ENCODE measurements around the gene SECISBP2L.

SECISBP2L gene, protein sequence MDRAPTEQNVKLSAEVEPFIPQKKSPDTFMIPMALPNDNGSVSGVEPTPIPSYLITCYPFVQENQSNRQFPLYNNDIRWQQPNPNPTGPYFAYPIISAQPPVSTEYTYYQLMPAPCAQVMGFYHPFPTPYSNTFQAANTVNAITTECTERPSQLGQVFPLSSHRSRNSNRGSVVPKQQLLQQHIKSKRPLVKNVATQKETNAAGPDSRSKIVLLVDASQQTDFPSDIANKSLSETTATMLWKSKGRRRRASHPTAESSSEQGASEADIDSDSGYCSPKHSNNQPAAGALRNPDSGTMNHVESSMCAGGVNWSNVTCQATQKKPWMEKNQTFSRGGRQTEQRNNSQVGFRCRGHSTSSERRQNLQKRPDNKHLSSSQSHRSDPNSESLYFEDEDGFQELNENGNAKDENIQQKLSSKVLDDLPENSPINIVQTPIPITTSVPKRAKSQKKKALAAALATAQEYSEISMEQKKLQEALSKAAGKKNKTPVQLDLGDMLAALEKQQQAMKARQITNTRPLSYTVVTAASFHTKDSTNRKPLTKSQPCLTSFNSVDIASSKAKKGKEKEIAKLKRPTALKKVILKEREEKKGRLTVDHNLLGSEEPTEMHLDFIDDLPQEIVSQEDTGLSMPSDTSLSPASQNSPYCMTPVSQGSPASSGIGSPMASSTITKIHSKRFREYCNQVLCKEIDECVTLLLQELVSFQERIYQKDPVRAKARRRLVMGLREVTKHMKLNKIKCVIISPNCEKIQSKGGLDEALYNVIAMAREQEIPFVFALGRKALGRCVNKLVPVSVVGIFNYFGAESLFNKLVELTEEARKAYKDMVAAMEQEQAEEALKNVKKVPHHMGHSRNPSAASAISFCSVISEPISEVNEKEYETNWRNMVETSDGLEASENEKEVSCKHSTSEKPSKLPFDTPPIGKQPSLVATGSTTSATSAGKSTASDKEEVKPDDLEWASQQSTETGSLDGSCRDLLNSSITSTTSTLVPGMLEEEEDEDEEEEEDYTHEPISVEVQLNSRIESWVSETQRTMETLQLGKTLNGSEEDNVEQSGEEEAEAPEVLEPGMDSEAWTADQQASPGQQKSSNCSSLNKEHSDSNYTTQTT

DNA sequence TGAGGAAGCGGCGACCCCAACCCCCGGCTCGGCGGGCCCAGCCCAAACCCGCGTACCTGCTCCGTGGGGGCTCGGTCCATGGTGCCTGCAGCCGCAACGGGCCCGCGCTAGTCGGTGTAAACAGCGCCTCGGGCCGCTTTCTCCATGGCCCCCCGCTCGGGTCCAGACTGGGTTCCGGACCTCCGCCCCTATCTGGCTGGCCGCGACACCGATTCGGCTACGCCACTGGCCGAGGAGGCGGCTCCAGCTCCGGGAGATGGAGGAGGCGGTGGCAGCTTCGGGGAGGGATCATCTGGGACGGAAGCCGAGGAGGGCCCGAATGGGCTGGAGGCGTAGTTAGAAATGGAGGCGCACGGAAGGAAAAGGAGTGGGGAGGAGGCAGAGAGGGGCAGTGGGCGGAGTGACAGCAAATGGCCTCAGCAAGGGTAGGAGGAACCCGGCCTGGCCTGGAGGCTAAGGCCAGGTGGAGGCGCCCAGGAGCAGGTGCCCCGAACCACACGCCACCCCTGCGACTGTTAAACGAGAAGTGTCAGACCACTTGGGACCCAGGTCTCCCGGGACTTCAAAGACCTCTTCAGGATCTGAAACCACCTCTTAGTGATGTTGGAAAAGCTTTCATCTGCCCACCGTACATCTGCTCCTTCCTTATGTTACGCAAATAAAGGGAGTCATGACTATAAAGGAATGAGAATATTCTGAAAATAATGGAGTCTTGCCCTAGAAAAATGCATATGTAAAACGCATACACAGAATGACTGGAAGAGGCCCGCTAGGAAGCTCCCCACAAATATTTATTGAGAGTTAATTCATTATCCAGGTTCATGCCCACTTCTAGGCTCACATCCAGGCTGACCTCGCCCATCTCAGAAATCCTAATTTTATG is at the start of gene SECISBP2L:
TSS of gene SECISBP2L (minus strand) at position 227 of the 883 bp plus-strand sequence. CDS start at position 80, 147 bp downstream.
- TF ChIP-seq, protein P1, sequence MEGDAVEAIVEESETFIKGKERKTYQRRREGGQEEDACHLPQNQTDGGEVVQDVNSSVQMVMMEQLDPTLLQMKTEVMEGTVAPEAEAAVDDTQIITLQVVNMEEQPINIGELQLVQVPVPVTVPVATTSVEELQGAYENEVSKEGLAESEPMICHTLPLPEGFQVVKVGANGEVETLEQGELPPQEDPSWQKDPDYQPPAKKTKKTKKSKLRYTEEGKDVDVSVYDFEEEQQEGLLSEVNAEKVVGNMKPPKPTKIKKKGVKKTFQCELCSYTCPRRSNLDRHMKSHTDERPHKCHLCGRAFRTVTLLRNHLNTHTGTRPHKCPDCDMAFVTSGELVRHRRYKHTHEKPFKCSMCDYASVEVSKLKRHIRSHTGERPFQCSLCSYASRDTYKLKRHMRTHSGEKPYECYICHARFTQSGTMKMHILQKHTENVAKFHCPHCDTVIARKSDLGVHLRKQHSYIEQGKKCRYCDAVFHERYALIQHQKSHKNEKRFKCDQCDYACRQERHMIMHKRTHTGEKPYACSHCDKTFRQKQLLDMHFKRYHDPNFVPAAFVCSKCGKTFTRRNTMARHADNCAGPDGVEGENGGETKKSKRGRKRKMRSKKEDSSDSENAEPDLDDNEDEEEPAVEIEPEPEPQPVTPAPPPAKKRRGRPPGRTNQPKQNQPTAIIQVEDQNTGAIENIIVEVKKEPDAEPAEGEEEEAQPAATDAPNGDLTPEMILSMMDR (IDR thresholded peaks at IDR 0.05; ENCODE audit: low read depth, low read length, missing control alignments): peak; percentile 61
- H3K4me3 ChIP-seq (ENCODE audit: low read depth, low read length): peak within 1 kb of the TSS; percentile 100
- DNase-seq (ENCODE audit: low read depth): peak; percentile 90

DNA sequence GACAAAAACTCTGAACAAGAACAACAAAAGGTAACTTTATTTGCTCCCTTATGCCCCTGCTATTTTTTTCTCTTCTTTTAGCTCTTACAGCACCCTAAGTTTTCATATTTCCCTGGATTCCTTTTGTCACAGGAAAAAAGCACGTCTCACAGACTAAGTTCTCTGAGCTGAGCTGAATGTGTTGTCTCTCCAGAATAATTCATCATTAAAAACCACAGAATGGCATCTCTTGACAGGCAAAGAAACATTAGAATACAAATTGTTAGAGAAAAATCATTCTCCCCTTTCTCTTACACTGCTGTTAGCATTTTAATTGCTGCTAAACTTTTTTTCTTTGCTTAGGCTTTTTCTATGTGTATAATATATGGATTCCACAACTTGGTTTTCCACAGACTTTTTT is 48.7 kb upstream of the SECISBP2L start:
- no peak overlapping the region for H3K4me3 ChIP-seq (ENCODE audit: low read depth, low read length)
- TF ChIP-seq, protein P1 (IDR thresholded peaks at IDR 0.05; ENCODE audit: low read depth, low read length, missing control alignments): no peak
- no peak for DNase-seq (ENCODE audit: low read depth)

DNA sequence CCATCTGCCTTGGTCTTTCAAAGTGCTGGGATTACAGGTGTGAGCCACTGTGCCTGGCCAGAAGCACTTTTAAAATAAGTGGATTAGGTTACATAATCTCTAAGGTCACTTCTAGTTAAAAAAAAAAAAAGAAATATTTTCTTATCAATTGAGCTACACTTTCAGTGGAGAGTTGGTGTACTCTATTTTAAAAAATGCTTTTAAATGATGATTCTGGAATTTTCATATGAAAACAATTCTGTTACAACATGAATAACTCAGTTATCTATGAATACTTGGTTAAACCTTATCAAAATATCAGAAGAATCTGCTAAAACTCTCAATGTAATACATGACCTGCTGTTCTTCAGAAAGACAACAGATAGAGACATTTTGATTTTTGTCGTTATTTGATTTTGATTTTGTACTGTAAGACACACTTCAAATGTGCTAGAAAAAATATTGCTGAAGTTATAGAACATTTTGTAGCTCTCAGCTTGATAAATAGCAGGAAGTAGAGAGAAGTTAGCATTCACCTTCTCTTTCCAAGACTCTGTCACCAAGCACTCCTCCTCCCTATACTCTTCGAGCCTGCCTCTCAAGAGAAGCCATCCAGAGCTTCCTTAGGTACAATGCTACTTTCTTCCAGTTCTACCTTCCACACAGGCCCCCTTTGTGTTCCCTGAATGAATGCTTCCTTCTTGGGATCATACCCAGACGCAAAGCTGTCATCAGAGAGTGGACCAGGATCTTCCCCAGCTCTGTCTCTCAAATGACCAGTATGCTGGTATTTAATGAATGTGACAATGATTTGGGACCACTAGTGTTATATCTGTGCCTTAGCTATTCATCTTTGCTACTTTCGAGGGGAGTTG is 47.2 kb upstream of the SECISBP2L start:
- no peak overlapping the region for H3K4me3 ChIP-seq (ENCODE audit: low read depth, low read length)
- no peak for DNase-seq (ENCODE audit: low read depth)
- TF ChIP-seq, protein P1 (IDR thresholded peaks at IDR 0.05; ENCODE audit: low read depth, low read length, missing control alignments): no peak

DNA sequence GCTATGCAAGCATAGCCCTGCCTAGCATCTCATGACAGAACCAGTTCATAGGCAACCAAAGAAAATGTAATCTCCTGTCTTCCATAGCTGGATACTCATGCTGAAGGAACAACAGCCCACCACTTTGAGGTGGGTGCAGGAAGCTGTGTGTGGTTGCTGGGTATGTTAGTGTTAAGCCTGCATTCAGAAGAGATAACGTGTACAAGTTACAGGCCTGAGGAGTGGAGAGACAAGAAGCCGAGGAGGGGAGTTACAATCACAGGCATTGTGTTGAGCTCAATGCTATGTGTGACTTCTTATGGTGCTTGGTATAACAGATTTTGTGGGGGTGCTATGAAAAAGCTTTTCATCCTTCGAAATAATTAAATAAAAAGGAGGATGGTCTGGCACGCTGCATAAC is 42.8 kb upstream of the SECISBP2L start:
- no peak overlapping the region for H3K4me3 ChIP-seq (ENCODE audit: low read depth, low read length)
- TF ChIP-seq, protein P1 (IDR thresholded peaks at IDR 0.05; ENCODE audit: low read depth, low read length, missing control alignments): no peak
- DNase-seq (ENCODE audit: low read depth): no peak

DNA sequence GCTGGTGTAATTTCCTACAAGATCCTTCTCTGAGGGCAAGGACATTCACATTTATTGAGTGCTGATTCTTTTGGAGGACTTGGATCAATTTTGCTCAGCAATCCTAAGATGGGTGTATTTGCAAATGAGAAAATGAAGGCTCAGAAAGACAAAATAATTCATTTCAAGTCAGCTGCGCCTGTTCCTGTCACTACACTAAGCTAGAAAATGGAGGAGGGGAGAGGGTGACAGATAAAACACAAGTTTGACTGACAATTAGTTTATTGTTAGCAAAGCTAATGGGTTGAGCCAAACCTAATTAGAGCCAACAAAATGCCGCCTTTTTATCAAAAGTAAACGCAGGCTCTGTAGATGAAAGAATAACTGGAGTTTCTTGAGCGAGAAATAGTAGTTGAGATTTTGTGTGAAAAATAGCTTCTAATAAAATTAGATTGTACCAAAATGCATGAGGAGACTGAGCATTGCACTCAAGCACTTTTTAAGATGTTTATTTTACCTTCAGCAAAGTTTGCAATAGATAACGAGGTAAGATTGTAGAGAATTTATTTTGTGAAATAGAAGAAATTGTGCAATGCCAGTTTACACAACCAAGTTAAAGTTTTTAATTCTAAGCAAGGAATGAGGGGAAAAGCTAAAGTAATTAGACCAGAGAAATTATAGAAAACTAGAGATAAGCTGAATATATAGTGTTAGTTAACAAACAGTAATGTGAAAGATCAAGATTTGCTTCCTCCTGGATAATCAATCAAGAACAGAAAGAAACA is 39.6 kb upstream of the SECISBP2L start:
- DNase-seq (ENCODE audit: low read depth): no peak
- TF ChIP-seq, protein P1 (IDR thresholded peaks at IDR 0.05; ENCODE audit: low read depth, low read length, missing control alignments): no peak
- H3K4me3 ChIP-seq (ENCODE audit: low read depth, low read length): no peak overlapping the region

All from GM12864 (cell line).